Type B pancreatic cell (in vitro differentiated cells): Measurements from ENCODE around the gene PLCL1. TPM values are rescaled to one million over a fixed set of nuclear protein-coding genes. Genes with fewer than 3 reads are reported as not detected.

Experiments
- DNase-seq: peaks from one replicate; pipeline ENCODE4 v3.0.0; 2021; ENCODE audit warnings: mixed read lengths; ENCODE audit not compliant: unreplicated experiment; ENCODE audit errors: extremely low spot score
- H3K27ac Mint-ChIP-seq: 2 replicates; pipeline ENCODE4 v1.8.0; 2021; ENCODE audit warnings: mild to moderate bottlenecking, mixed read lengths
- H3K27me3 Mint-ChIP-seq: 2 replicates; pipeline ENCODE4 v1.8.0; 2021; ENCODE audit warnings: mixed read lengths
- H3K36me3 Mint-ChIP-seq: 2 replicates; pipeline ENCODE4 v1.8.0; 2021; ENCODE audit warnings: mixed read lengths
- H3K4me1 Mint-ChIP-seq: one replicate; pipeline ENCODE4 v1.8.0; 2021; ENCODE audit warnings: mixed read lengths; ENCODE audit not compliant: unreplicated experiment
- H3K4me3 Mint-ChIP-seq: 2 replicates; pipeline ENCODE4 v1.8.0; 2021; ENCODE audit warnings: mild to moderate bottlenecking, mixed read lengths
- H3K9me3 Mint-ChIP-seq: 2 replicates; pipeline ENCODE4 v1.8.0; 2021; ENCODE audit warnings: mixed read lengths
- total RNA-seq: library from RNA; stranded (reverse); gene quantifications from 2 replicates; pipeline ENCODE4 v1.2.1, GENCODE V29; 2021; ENCODE audit warnings: low replicate concordance
- TF ChIP-seq, protein P1 (sequence below): fragments of 200-600 bp; sonication (generic); conservative IDR thresholded peaks from 2 replicates; pipeline ENCODE4 v1.5.0; 2021; ENCODE audit warnings: antibody characterized with exemption, mild to moderate bottlenecking

The PLCL1 gene
- total RNA-seq, 1 donor from 2014 or later: 4.4 TPM

DNA sequence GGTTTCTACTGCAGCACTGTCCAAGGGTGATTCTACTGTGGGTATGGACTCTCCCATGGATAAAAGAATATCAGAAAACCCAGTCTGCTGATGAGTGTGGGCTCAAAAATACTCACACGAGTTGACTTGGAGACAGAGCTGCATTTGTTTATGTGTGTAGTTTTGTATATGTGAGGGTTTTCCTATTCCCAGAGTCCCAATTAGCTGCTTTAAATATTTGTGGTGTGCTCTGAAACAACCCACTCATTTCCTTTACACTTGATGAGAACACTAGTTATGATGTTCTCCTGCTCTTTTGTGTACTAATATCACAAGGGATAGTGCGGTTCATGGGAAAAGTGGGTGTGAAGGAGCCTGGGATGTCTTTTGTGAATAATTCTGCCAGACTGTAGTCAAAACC is 337.3 kb downstream of the PLCL1 start:
- Mint-ChIP-seq H3K4me3 (no peak overlapping the region), H3K27me3 (no peaks in the 10 kb centered on the region), H3K9me3 (no peaks in the 10 kb centered on the region), H3K27ac (no peak overlapping the region), H3K4me1 (no peaks in the 10 kb centered on the region), H3K36me3 (no peaks in the 10 kb centered on the region)
- no peak for DNase-seq
- TF ChIP-seq, protein P1, sequence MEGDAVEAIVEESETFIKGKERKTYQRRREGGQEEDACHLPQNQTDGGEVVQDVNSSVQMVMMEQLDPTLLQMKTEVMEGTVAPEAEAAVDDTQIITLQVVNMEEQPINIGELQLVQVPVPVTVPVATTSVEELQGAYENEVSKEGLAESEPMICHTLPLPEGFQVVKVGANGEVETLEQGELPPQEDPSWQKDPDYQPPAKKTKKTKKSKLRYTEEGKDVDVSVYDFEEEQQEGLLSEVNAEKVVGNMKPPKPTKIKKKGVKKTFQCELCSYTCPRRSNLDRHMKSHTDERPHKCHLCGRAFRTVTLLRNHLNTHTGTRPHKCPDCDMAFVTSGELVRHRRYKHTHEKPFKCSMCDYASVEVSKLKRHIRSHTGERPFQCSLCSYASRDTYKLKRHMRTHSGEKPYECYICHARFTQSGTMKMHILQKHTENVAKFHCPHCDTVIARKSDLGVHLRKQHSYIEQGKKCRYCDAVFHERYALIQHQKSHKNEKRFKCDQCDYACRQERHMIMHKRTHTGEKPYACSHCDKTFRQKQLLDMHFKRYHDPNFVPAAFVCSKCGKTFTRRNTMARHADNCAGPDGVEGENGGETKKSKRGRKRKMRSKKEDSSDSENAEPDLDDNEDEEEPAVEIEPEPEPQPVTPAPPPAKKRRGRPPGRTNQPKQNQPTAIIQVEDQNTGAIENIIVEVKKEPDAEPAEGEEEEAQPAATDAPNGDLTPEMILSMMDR: no peak

DNA sequence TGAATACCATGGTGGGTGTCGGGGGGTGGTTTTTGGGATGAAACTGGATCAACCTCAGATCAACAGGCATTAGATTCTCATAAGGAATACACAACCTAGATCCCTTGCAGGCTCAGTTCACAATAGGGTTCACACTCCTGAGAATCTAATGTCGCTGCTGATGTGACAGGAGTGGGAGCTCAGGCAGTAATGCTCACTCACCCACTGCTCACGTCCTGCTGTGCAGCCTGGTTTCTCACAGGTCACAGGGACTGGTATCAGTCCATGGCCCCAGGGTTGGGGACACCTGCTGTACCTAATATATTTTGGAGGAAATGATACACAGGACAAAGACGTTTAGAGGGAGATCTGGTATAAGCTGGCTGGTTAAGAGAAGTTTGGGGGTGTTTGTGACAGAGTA is 338.8 kb downstream of the PLCL1 start:
- no peak for DNase-seq
- no peaks in the 10 kb centered on the region for H3K9me3 Mint-ChIP-seq
- TF ChIP-seq, protein P1: no peak
- no peaks in the 10 kb centered on the region for H3K36me3 Mint-ChIP-seq
- H3K4me1 Mint-ChIP-seq: no peaks in the 10 kb centered on the region
- H3K27ac Mint-ChIP-seq: no peak overlapping the region
- H3K27me3 Mint-ChIP-seq: no peaks in the 10 kb centered on the region
- H3K4me3 Mint-ChIP-seq: no peak overlapping the region

DNA sequence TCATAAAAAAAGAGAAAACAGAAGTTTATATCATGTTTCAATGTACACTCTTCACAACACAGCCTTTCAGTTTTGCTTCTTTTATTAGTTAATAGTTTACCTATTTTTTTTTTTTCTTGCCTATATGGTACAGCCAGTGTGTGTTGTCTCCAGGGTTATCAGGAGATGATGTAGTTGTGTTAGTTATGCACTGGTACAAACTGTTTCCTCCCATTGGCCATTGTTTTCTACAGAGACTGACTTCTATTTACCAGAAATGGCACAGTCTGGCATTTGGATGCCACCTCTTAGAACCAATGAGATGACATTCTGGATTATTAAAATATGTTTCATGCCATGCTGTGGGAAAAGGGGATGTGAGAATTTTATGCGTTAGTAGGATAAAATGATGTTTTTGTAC is 339.4 kb downstream of the PLCL1 start:
- no peak overlapping the region for H3K27ac Mint-ChIP-seq
- H3K4me3 Mint-ChIP-seq: no peak overlapping the region
- TF ChIP-seq, protein P1: no peak
- DNase-seq: no peak
- H3K36me3 Mint-ChIP-seq: no peaks in the 10 kb centered on the region
- no peaks in the 10 kb centered on the region for H3K4me1 Mint-ChIP-seq
- no peaks in the 10 kb centered on the region for H3K9me3 Mint-ChIP-seq
- no peaks in the 10 kb centered on the region for H3K27me3 Mint-ChIP-seq

DNA sequence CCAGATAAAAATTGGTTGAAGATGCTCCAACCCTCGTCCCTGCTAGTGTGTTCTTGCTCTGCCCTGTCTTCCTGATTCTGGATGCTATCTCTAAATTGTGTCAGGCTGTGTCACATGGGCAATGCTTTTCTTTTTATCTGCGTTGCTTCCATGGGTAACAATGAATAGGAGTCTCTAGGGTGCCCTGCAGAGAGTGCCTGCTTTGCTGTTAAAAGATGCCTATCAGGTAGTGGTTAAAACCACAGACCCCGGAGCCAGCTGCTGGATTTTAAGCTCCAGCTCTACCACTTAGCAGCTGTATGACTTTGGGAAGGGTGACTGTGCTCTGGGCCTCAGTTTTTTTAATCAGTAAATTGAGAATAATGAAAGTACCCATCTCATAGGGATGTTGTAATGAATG is 340.3 kb downstream of the PLCL1 start:
- Mint-ChIP-seq H3K27ac (no peak overlapping the region), H3K4me3 (no peak overlapping the region), H3K36me3 (no peaks in the 10 kb centered on the region), H3K27me3 (no peaks in the 10 kb centered on the region), H3K4me1 (no peaks in the 10 kb centered on the region), H3K9me3 (no peaks in the 10 kb centered on the region)
- no peak for DNase-seq
- TF ChIP-seq, protein P1: no peak

DNA sequence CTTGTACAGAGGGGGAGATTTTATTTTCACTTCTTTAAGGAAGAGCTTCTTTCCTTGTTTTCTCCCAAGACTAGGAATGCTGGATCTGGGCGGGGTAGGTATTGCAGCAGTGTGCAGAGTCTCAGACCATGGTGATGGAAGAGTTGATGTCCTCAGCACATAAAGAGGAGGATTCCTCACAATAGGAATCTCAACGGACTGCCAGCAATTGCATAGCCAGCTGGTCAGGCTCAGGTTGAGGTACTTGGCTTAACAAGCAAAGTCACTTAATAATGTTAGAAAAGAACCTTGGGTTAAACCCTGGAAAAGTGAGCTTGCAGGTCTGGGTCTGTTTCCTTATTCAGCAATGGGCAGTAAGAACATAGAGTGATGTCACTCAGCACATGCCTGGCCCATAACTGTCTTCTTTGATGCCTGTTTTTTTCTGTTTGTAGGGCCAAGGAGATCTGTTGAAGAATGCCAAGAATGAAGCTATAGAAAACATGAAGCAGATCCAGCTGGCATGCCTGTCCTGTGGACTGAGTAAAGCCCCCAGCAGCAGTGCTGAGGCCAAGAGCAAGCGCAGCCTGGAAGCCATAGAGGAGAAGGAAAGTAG is 342.1 kb downstream of the PLCL1 start:
- no peaks in the 10 kb centered on the region for H3K27me3 Mint-ChIP-seq
- H3K9me3 Mint-ChIP-seq: no peaks in the 10 kb centered on the region
- no peak overlapping the region for H3K4me3 Mint-ChIP-seq
- H3K27ac Mint-ChIP-seq: no peak overlapping the region
- TF ChIP-seq, protein P1: no peak
- no peaks in the 10 kb centered on the region for H3K4me1 Mint-ChIP-seq
- no peak for DNase-seq
- H3K36me3 Mint-ChIP-seq: no peaks in the 10 kb centered on the region

DNA sequence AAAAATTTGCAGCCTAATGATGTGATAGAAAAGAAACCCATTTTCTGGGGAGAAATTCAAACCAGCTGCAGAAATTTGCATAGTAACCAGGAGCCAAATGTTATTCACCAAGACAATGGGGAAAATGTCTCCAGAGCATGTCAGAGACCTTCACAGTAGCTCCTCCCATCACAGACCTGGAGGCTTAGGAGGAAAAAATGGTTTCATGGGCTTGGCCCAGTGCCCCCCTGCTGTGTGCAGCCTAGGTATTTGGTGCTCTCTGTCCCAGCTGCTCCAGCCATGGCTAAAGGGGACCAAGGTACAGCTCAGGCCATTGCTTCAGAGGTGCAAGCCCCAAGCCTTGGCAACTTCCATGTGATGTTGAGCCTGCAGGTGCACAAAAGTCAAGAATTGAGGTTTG is 352.9 kb downstream of the PLCL1 start:
- H3K4me1 Mint-ChIP-seq: no peaks in the 10 kb centered on the region
- peaks cover 7% of the 10 kb centered on the region for H3K9me3 Mint-ChIP-seq
- peaks cover 3% of the 10 kb centered on the region for H3K27me3 Mint-ChIP-seq
- no peak for DNase-seq
- H3K4me3 Mint-ChIP-seq: no peak overlapping the region
- no peaks in the 10 kb centered on the region for H3K36me3 Mint-ChIP-seq
- TF ChIP-seq, protein P1: no peak
- H3K27ac Mint-ChIP-seq: no peak overlapping the region
